Transverse colon (tissue), 4 donors: ENCODE results near the gene ATXN10.

Experiments used
- CTCF ChIP-seq, 5 experiments: fragments of 200-600 bp in 3 of 5; fragments of 450-650 bp in 2 of 5; sonication (generic) in 3 of 5; IDR thresholded peaks; 1 replicate in 2 of 5; 2 replicates in 3 of 5; pipeline ENCODE4 v1.5.1; 2016 to 2017; ENCODE audit warnings: antibody characterized with exemption in 5 of 5, inconsistent platforms in 3 of 5, mild to moderate bottlenecking in 2 of 5, moderate library complexity in 1 of 5
- POLR2A ChIP-seq: fragments of 450-650 bp; IDR thresholded peaks from one replicate; pipeline ENCODE4 v1.6.1; 2016; ENCODE audit warnings: antibody characterized with exemption, mild to moderate bottlenecking, moderate library complexity
- POLR2AphosphoS5 ChIP-seq, 3 donors: sonication (generic); formaldehyde crosslinking; IDR thresholded peaks; one replicate each; pipeline ENCODE4 v1.6.1; 2016; ENCODE audit warnings: antibody characterized with exemption in 3 of 3

- TF ChIP-seq CTCF (IDR thresholded peaks at IDR 0.05): no peak
- no peak for TF ChIP-seq POLR2A
- TF ChIP-seq POLR2AphosphoS5 (IDR thresholded peaks at IDR 0.05): no peak
These were observed 214.3 kb downstream of the ATXN10 start for GRCh38 chr22:45885941-45886395.
